Mammary epithelial cell (primary cell): ENCODE results near the gene GGT6.

Source experiments
- CTCF ChIP-seq, 2 donors: IDR thresholded peaks in 1 of 2; conservative IDR thresholded peaks in 1 of 2; 2 replicates each; pipeline ENCODE4 v1.5.1; 2011 to 2012; ENCODE audit warnings: inconsistent platforms in 2 of 2, low read length in 2 of 2, mild to moderate bottlenecking in 2 of 2, control low read depth in 1 of 2, low read depth in 1 of 2; ENCODE audit not compliant: insufficient read depth in 1 of 2; ENCODE audit errors: extremely low read depth in 1 of 2
- EZH2 ChIP-seq: IDR thresholded peaks from 2 replicates; pipeline ENCODE4 v1.6.1; 2012; ENCODE audit warnings: low read length, inconsistent platforms, borderline replicate concordance

GRCh38 chr17:4600563-4600962 lies 40.2 kb upstream of the GGT6 start:
- TF ChIP-seq CTCF (conservative IDR thresholded peaks at IDR 0.05 in 1 of 2, IDR thresholded peaks at IDR 0.05 in 1 of 2; ENCODE audit: extremely low read depth in 1 of 2, insufficient read depth in 1 of 2, low read depth in 1 of 2, low read length in 2 of 2) (no peak), EZH2 (no peak)
